GM06990 (cell line): ENCODE measurements around the gene TTYH2.

Experiments
- DNase-seq: peaks from one replicate; pipeline ENCODE4 v3.0.0-alpha.2; 2011; ENCODE audit not compliant: insufficient read length; ENCODE audit errors: extremely low read depth
- H3K27me3 ChIP-seq: replicated peaks from 2 replicates; pipeline ENCODE4 v1.6.0; 2011; ENCODE audit warnings: low read length; ENCODE audit not compliant: control insufficient read depth, insufficient read depth
- H3K36me3 ChIP-seq: 2 replicates; pipeline ENCODE4 v1.5.1; 2011; ENCODE audit warnings: low read length; ENCODE audit not compliant: control insufficient read depth, insufficient read depth
- H3K4me3 ChIP-seq: replicated peaks from 2 replicates; pipeline ENCODE4 v1.5.1; 2011; ENCODE audit warnings: low read depth, mild to moderate bottlenecking, control low read depth, low read length
- CTCF ChIP-seq: IDR thresholded peaks from 2 replicates; pipeline ENCODE4 v1.5.1; 2011; ENCODE audit warnings: low read length, control low read depth, mild to moderate bottlenecking, inconsistent platforms; ENCODE audit not compliant: insufficient read depth, poor library complexity, severe bottlenecking

TTYH2 gene

GRCh38 chr17:74290340-74290739 is 77.0 kb downstream of the TTYH2 start:
- Histone ChIP-seq H3K36me3 (no peaks in the 10 kb centered on the region), H3K27me3 (no peaks in the 10 kb centered on the region), H3K4me3 (no peak overlapping the region)
- no peak for TF ChIP-seq CTCF
- DNase-seq, result no peak

GRCh38 chr17:74292495-74292894 is 79.1 kb downstream of the TTYH2 start:
- Histone ChIP-seq H3K4me3 (no peak overlapping the region), H3K36me3 (no peaks in the 10 kb centered on the region), H3K27me3 (no peaks in the 10 kb centered on the region)
- DNase-seq, result no peak
- TF ChIP-seq CTCF, result no peak

- H3K4me3 ChIP-seq, result no peak overlapping the region
- H3K36me3 ChIP-seq, result no peaks in the 10 kb centered on the region
- TF ChIP-seq CTCF, result no peak
- H3K27me3 ChIP-seq, result no peaks in the 10 kb centered on the region
- no peak for DNase-seq
Measured at GRCh38 chr17:74295625-74296547, 82.5 kb downstream of the TTYH2 start.

- TF ChIP-seq CTCF, result peak; percentile 61
- H3K4me3 ChIP-seq, result no peak overlapping the region
- H3K36me3 ChIP-seq, result no peaks in the 10 kb centered on the region
- no peaks in the 10 kb centered on the region for H3K27me3 ChIP-seq
- DNase-seq, result no peak
Measured at GRCh38 chr17:74296548-74296936, 83.2 kb downstream of the TTYH2 start.

- no peak for DNase-seq
- Histone ChIP-seq H3K36me3 (no peaks in the 10 kb centered on the region), H3K27me3 (no peaks in the 10 kb centered on the region), H3K4me3 (no peak overlapping the region)
- no peak for TF ChIP-seq CTCF
Measured at GRCh38 chr17:74297941-74298340, 84.6 kb downstream of the TTYH2 start.
